ENCODE results near the gene SLC9C1.
A peak's percentile ranks its signal among the peaks of the same experiment; 100 is the strongest.

- peak; percentile 87 for TF ChIP-seq POLR2AphosphoS5 (IDR thresholded peaks at IDR 0.05; ENCODE audit: low read depth, low read length)
- peak; percentile 53; the same call in 1 of the 2 replicates for TF ChIP-seq POLR2A (IDR thresholded peaks at IDR 0.05; ENCODE audit: low read depth, low read length)
- TF ChIP-seq TAF1 (IDR thresholded peaks at IDR 0.05; ENCODE audit: borderline replicate concordance, low read depth, low read length), result no peak
Observed at GRCh38 chr3:112132088-112132487, 161.9 kb downstream of the SLC9C1 start.

Measured in GM12892 (cell line).